Measurements from ENCODE around the gene ESYT1. TPM values are rescaled to one million over a fixed set of nuclear protein-coding genes. Genes with fewer than 3 reads are reported as not detected.

The ESYT1 gene
- total and polyA plus RNA-seq, 2 experiments from 2014 or later = 108 to 216 TPM

DNA sequence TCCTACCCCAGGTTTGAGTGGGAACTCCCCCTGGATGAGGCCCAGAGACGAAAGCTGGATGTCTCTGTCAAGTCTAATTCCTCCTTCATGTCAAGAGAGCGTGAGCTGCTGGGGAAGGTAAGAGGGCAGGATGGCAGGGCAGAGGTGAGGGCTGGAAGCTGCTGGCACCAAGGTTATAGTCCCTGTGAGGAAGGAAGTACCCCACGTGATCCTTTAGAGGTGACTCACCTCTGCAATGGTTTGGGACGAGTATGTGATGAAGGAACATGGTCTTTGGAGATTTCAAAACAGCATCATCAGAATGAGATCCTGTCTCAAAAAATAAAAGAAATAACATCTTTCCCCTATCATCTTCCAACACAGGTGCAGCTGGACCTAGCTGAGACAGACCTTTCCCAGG, 15.2 kb downstream of the ESYT1 start:
- no peaks in the 10 kb centered on the region for H4K20me1 ChIP-seq (ENCODE audit: insufficient read depth)
- peaks cover 28% of the 10 kb centered on the region; the same call in 1 of the 2 replicates for H3F3A ChIP-seq (ENCODE audit: insufficient read depth)
- H3K27me3 ChIP-seq (replicated peaks; ENCODE audit: insufficient read depth) = no peaks in the 10 kb centered on the region
- WGBS, 2 experiments (ENCODE audit: low coverage in 1 of 2, low lambda C conversion rate in 2 of 2, missing lambda C conversion rate in 2 of 2) = 68 to 74% methylated on average over 4 of the region's 4 CpGs
- TF ChIP-seq EZH2 (IDR thresholded peaks at IDR 0.05; ENCODE audit: insufficient read depth, poor library complexity, severe bottlenecking) (no peak), EZH2phosphoT487 (IDR thresholded peaks at IDR 0.05; ENCODE audit: insufficient read depth, low read depth) (no peak)
- DNase-seq = no peak
- no peak overlapping the region for H3K9ac ChIP-seq
- no peak overlapping the region for H2AFZ ChIP-seq
- in situ Hi-C loops (cut with MboI) = no loop called here
- no peak overlapping the region for H3K4me2 ChIP-seq (ENCODE audit: unreplicated experiment)
- H3K79me2 ChIP-seq (ENCODE audit: insufficient read depth) = no peaks in the 10 kb centered on the region
- H3K27ac ChIP-seq = no peak overlapping the region
- no peak overlapping the region for H3K4me3 ChIP-seq
- H3K9me2 ChIP-seq (ENCODE audit: insufficient read depth) = no peaks in the 10 kb centered on the region
- peaks cover 43% of the 10 kb centered on the region; the same call in 1 of the 2 replicates for H3K36me3 ChIP-seq (ENCODE audit: low read depth)
- no peaks in the 10 kb centered on the region for H3K9me3 ChIP-seq (ENCODE audit: low read depth)
- H3K4me1 ChIP-seq (ENCODE audit: insufficient read depth) = no peaks in the 10 kb centered on the region

DNA sequence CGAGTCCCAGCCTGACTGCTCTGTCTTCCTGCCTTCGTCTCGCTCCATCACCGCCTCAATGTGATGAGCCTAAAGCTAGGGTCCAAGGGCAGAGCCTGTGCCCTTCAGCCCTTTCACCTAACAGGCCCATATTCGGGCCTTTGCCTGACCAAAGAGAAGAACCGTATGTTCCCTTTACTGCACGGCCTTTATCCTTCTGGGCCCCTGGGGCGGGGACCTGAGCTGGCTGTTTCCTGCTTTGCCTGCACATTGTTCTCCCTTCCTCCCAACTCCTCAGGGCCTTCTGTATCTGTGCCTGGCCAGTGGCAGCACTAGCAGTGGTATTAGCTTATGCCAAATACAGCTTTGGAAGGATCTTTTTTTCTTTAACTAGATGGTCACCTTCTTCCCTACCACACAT, 15.8 kb downstream of the ESYT1 start:
- Histone ChIP-seq H3F3A (ENCODE audit: insufficient read depth) (peaks cover 28% of the 10 kb centered on the region; the same call in 1 of the 2 replicates), H3K36me3 (ENCODE audit: low read depth) (peaks cover 39% of the 10 kb centered on the region; the same call in 1 of the 2 replicates), H3K9ac (no peak overlapping the region), H3K4me3 (no peak overlapping the region), H4K20me1 (ENCODE audit: insufficient read depth) (no peaks in the 10 kb centered on the region), H3K9me3 (ENCODE audit: low read depth) (no peaks in the 10 kb centered on the region), H3K9me2 (ENCODE audit: insufficient read depth) (no peaks in the 10 kb centered on the region), H3K79me2 (ENCODE audit: insufficient read depth) (no peaks in the 10 kb centered on the region), H3K27me3 (replicated peaks; ENCODE audit: insufficient read depth) (no peaks in the 10 kb centered on the region), H3K27ac (no peak overlapping the region), H3K4me2 (ENCODE audit: unreplicated experiment) (no peak overlapping the region), H3K4me1 (ENCODE audit: insufficient read depth) (no peaks in the 10 kb centered on the region), H2AFZ (no peak overlapping the region)
- 89% methylated on average over 8 of the region's 8 CpGs for WGBS, 2 experiments (ENCODE audit: low coverage in 1 of 2, low lambda C conversion rate in 2 of 2, missing lambda C conversion rate in 2 of 2)
- DNase-seq = no peak
- in situ Hi-C loops (cut with MboI) = no loop called here
- no peak for TF ChIP-seq EZH2phosphoT487 (IDR thresholded peaks at IDR 0.05; ENCODE audit: insufficient read depth, low read depth)
- no peak for TF ChIP-seq EZH2 (IDR thresholded peaks at IDR 0.05; ENCODE audit: insufficient read depth, poor library complexity, severe bottlenecking)

DNA sequence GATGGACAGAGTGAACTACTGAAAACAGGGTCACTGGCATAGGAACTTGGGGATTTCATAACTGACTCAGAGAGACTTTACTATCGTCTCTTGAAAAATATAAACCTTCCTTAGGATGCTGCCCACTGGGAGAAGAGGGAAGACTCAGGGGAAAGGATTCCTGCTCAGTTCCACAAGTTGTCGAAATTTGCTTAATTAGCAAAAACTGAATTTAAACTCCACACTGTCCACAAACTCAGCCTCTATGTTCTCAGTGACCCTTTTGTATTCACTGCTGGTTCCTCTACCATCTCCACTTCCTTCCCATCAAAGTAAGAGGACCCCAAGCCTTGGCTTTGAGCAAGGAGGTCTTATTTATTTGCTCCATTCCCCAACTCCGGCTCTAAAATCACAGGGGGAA, 17.1 kb downstream of the ESYT1 start:
- Histone ChIP-seq H4K20me1 (ENCODE audit: insufficient read depth) (no peaks in the 10 kb centered on the region), H3K4me1 (ENCODE audit: insufficient read depth) (no peaks in the 10 kb centered on the region), H3K9ac (no peak overlapping the region), H3K4me3 (no peak overlapping the region), H3K9me3 (ENCODE audit: low read depth) (no peaks in the 10 kb centered on the region), H3K4me2 (ENCODE audit: unreplicated experiment) (no peak overlapping the region), H3F3A (ENCODE audit: insufficient read depth) (peaks cover 28% of the 10 kb centered on the region; the same call in 1 of the 2 replicates), H3K9me2 (ENCODE audit: insufficient read depth) (no peaks in the 10 kb centered on the region), H3K27ac (no peak overlapping the region), H3K27me3 (replicated peaks; ENCODE audit: insufficient read depth) (no peaks in the 10 kb centered on the region), H2AFZ (no peak overlapping the region), H3K79me2 (ENCODE audit: insufficient read depth) (no peaks in the 10 kb centered on the region), H3K36me3 (ENCODE audit: low read depth) (peaks cover 27% of the 10 kb centered on the region; the same call in 1 of the 2 replicates)
- WGBS, 2 experiments (ENCODE audit: low coverage in 1 of 2, low lambda C conversion rate in 2 of 2, missing lambda C conversion rate in 2 of 2) = 86 to 87% methylated on average over 3 of the region's 3 CpGs
- no peak for DNase-seq
- no peak for TF ChIP-seq EZH2 (IDR thresholded peaks at IDR 0.05; ENCODE audit: insufficient read depth, poor library complexity, severe bottlenecking)
- TF ChIP-seq EZH2phosphoT487 (IDR thresholded peaks at IDR 0.05; ENCODE audit: insufficient read depth, low read depth) = no peak
- in situ Hi-C loops (cut with MboI) = no loop called here

- Histone ChIP-seq H3K9me3 (ENCODE audit: low read depth) (no peaks in the 10 kb centered on the region), H3K9ac (no peak overlapping the region), H3K79me2 (ENCODE audit: insufficient read depth) (no peaks in the 10 kb centered on the region), H4K20me1 (ENCODE audit: insufficient read depth) (no peaks in the 10 kb centered on the region), H2AFZ (no peak overlapping the region), H3K27ac (no peak overlapping the region), H3K4me1 (ENCODE audit: insufficient read depth) (peaks cover 10% of the 10 kb centered on the region; the same call in 1 of the 2 replicates), H3F3A (ENCODE audit: insufficient read depth) (peaks cover 22% of the 10 kb centered on the region), H3K36me3 (ENCODE audit: low read depth) (peaks cover 15% of the 10 kb centered on the region; the same call in 1 of the 2 replicates), H3K9me2 (ENCODE audit: insufficient read depth) (no peaks in the 10 kb centered on the region), H3K27me3 (replicated peaks; ENCODE audit: insufficient read depth) (no peaks in the 10 kb centered on the region), H3K4me2 (ENCODE audit: unreplicated experiment) (no peak overlapping the region), H3K4me3 (no peak overlapping the region)
- TF ChIP-seq EZH2phosphoT487 (IDR thresholded peaks at IDR 0.05; ENCODE audit: insufficient read depth, low read depth) (no peak), EZH2 (IDR thresholded peaks at IDR 0.05; ENCODE audit: insufficient read depth, poor library complexity, severe bottlenecking) (no peak)
- in situ Hi-C loops (cut with MboI) = no loop called here
- no peak for DNase-seq
- 67 to 76% methylated on average over 12 to 13 of the region's 13 CpGs for WGBS, 2 experiments (ENCODE audit: low coverage in 1 of 2, low lambda C conversion rate in 2 of 2, missing lambda C conversion rate in 2 of 2)
These were observed 18.7 kb downstream of the ESYT1 start for GRCh38 chr12:56146492-56147460.
